AG08396 (cell line): ENCODE results near the gene PDZD2.
"Not testable (repeated sequence)": the region's sequence is repeated elsewhere in the genome, so short reads cannot be mapped to it uniquely, and the experiment has no call there.

ENCODE experiments used
- DNase-seq: peaks from one replicate; pipeline ENCODE4 v3.0.0; 2012; ENCODE audit warnings: low spot score, mixed read lengths

Gene PDZD2

GRCh38 chr5:31733371-31733770 lies 94.4 kb downstream of the PDZD2 start:
- no peak for DNase-seq

- DNase-seq = no peak
Observed at GRCh38 chr5:31736127-31736526, 97.2 kb downstream of the PDZD2 start.

GRCh38 chr5:31738199-31738598 lies 99.3 kb downstream of the PDZD2 start:
- no peak for DNase-seq

GRCh38 chr5:31741496-31741895 lies 102.6 kb downstream of the PDZD2 start:
- no peak for DNase-seq

- DNase-seq = no peak
Observed at GRCh38 chr5:31743678-31744077, 104.7 kb downstream of the PDZD2 start.

GRCh38 chr5:31748458-31749172 lies 109.7 kb downstream of the PDZD2 start:
- no peak for DNase-seq

GRCh38 chr5:31750215-31750614 lies 111.3 kb downstream of the PDZD2 start:
- DNase-seq = no peak

GRCh38 chr5:31751610-31752009 lies 112.7 kb downstream of the PDZD2 start:
- no peak for DNase-seq

GRCh38 chr5:31753700-31754357 lies 114.9 kb downstream of the PDZD2 start:
- no peak for DNase-seq

GRCh38 chr5:31754358-31754704 lies 115.4 kb downstream of the PDZD2 start:
- DNase-seq = no peak

- no peak for DNase-seq
Observed at GRCh38 chr5:31754741-31755675, 116.1 kb downstream of the PDZD2 start.

- DNase-seq = no peak
Observed at GRCh38 chr5:31755676-31756230, 116.8 kb downstream of the PDZD2 start.

- DNase-seq = no peak
Observed at GRCh38 chr5:31757806-31758205, 118.9 kb downstream of the PDZD2 start.

GRCh38 chr5:31758803-31759425 lies 120.0 kb downstream of the PDZD2 start:
- no peak for DNase-seq

- DNase-seq = no peak
Observed at GRCh38 chr5:31759925-31760324, 121.0 kb downstream of the PDZD2 start.

GRCh38 chr5:31761877-31762276 lies 122.9 kb downstream of the PDZD2 start:
- DNase-seq = no peak

GRCh38 chr5:31763424-31763823 lies 124.5 kb downstream of the PDZD2 start:
- DNase-seq = no peak

- not testable (repeated sequence) for DNase-seq
Observed at GRCh38 chr5:31764687-31765086, 125.8 kb downstream of the PDZD2 start.

- no peak for DNase-seq
Observed at GRCh38 chr5:31767335-31768031, 128.6 kb downstream of the PDZD2 start.

GRCh38 chr5:31768046-31768445 lies 129.1 kb downstream of the PDZD2 start:
- no peak for DNase-seq

- no peak for DNase-seq
Observed at GRCh38 chr5:31768784-31769183, 129.9 kb downstream of the PDZD2 start.
